ENCODE results near the gene VAPA.

Gene VAPA, protein sequence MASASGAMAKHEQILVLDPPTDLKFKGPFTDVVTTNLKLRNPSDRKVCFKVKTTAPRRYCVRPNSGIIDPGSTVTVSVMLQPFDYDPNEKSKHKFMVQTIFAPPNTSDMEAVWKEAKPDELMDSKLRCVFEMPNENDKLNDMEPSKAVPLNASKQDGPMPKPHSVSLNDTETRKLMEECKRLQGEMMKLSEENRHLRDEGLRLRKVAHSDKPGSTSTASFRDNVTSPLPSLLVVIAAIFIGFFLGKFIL

DNA sequence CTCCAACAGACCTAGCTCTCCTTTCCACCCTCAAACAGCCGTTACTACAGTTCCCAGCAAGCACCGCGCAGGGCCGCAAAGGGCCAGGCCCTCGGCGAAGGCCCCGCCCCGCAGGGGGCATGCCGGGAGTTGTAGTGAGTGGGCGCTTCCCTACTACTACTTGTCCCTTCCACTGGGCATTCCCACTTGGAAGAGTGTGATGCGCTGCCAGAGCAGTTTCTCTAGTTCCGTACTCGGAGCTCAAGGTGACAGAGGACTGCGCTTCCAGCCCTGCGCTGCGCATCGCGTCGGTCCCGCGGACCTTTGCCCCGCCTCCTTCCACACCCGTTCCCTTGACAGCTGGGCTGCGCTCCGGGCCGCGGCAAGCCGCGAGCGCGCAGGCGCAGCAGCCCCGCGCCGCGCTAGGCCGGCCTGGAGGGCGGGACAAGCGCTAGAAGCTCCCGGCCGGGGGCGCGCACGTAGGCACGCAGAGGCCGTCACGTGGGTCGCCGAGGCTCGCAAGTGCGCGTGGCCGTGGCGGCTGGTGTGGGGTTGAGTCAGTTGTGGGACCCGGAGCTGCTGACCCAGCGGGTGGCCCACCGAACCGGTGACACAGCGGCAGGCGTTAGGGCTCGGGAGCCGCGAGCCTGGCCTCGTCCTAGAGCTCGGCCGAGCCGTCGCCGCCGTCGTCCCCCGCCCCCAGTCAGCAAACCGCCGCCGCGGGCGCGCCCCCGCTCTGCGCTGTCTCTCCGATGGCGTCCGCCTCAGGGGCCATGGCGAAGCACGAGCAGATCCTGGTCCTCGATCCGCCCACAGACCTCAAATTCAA is at the start of gene VAPA:
Gene VAPA (plus strand): TSS at position 491 of the 808 bp plus-strand sequence. CDS start 241 bp downstream, at position 732.
- DNase-seq (ENCODE audit: low read depth) = peak; percentile 96
- H3K4me3 ChIP-seq (ENCODE audit: low read depth, low read length) = peak within 1 kb of the TSS; percentile 93
- TF ChIP-seq MYC (IDR thresholded peaks at IDR 0.05; ENCODE audit: low read depth, low read length) = peak; percentile 59; the same call in 1 of the 2 replicates
- TF ChIP-seq POLR2A (IDR thresholded peaks at IDR 0.05; ENCODE audit: extremely low read depth, insufficient read length) = peak; percentile 77
- TF ChIP-seq, protein P1, sequence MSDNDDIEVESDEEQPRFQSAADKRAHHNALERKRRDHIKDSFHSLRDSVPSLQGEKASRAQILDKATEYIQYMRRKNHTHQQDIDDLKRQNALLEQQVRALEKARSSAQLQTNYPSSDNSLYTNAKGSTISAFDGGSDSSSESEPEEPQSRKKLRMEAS (IDR thresholded peaks at IDR 0.05; ENCODE audit: low read depth, low read length) = peak; percentile 88
- TF ChIP-seq, protein P2, sequence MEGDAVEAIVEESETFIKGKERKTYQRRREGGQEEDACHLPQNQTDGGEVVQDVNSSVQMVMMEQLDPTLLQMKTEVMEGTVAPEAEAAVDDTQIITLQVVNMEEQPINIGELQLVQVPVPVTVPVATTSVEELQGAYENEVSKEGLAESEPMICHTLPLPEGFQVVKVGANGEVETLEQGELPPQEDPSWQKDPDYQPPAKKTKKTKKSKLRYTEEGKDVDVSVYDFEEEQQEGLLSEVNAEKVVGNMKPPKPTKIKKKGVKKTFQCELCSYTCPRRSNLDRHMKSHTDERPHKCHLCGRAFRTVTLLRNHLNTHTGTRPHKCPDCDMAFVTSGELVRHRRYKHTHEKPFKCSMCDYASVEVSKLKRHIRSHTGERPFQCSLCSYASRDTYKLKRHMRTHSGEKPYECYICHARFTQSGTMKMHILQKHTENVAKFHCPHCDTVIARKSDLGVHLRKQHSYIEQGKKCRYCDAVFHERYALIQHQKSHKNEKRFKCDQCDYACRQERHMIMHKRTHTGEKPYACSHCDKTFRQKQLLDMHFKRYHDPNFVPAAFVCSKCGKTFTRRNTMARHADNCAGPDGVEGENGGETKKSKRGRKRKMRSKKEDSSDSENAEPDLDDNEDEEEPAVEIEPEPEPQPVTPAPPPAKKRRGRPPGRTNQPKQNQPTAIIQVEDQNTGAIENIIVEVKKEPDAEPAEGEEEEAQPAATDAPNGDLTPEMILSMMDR (IDR thresholded peaks at IDR 0.05; ENCODE audit: low read depth, low read length) = no peak

DNA sequence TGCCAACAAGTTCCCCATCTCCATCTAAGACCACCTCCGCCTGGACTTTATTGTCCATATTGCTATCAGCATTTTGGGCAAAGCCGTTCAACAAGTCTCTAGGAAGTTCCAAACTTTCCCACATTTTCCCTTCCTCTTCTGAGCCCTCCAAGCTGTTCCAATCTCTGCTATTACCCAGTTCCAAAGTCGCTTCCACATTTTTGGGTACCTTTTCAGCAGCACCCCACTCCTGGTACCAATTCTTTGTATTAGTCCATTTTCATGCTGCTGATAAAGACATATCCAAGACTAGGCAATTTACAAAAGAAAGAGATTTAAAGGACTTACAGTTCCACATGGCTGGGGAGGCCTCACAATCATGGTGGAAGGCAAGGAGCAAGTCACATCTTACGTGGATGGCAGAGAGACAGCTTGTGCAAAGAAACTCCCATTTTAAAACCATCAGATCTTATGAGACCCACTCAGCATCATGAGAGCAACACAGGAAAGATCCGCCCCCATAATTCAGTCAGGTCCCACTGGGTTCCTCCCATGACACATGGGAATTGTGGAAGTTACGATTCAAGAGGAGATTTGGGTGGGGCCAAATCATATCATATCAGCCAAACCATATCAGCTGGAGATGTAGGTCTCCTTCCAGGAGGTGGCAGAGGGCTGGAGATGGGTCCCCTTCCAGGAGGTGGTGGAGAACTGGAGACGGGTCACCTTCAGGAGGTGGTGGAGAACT is 47.9 kb upstream of the VAPA start:
- TF ChIP-seq, protein P2 (IDR thresholded peaks at IDR 0.05; ENCODE audit: low read depth, low read length) = no peak
- no peak for TF ChIP-seq MYC (IDR thresholded peaks at IDR 0.05; ENCODE audit: low read depth, low read length)
- TF ChIP-seq, protein P1 (IDR thresholded peaks at IDR 0.05; ENCODE audit: low read depth, low read length) = no peak
- TF ChIP-seq POLR2A (IDR thresholded peaks at IDR 0.05; ENCODE audit: extremely low read depth, insufficient read length) = no peak
- DNase-seq (ENCODE audit: low read depth) = no peak
- no peak overlapping the region for H3K4me3 ChIP-seq (ENCODE audit: low read depth, low read length)

DNA sequence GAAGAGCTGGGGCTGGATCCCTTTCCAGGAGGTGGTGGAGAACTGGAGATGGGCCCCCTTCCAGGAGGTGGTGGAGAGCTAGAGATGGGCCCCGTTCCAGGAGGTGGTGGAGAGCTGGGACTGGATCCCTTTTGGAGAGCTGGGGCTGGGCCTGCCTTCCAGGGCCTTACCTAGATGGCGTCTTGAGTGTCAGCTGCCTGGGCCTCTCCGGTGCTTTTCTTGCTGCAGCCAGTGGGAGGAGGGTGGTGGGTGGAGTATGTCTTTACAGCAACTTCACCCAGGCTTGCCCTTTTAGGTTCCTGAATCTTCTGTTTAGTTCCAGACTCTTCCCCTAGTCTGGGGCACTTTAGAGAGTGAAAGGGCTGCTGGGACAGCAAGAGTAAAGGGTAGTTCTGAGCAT is 47.2 kb upstream of the VAPA start:
- H3K4me3 ChIP-seq (ENCODE audit: low read depth, low read length) = no peak overlapping the region
- DNase-seq (ENCODE audit: low read depth) = no peak
- no peak for TF ChIP-seq POLR2A (IDR thresholded peaks at IDR 0.05; ENCODE audit: extremely low read depth, insufficient read length)
- TF ChIP-seq, protein P1 (IDR thresholded peaks at IDR 0.05; ENCODE audit: low read depth, low read length) = no peak
- TF ChIP-seq MYC (IDR thresholded peaks at IDR 0.05; ENCODE audit: low read depth, low read length) = no peak
- TF ChIP-seq, protein P2 (IDR thresholded peaks at IDR 0.05; ENCODE audit: low read depth, low read length) = no peak

DNA sequence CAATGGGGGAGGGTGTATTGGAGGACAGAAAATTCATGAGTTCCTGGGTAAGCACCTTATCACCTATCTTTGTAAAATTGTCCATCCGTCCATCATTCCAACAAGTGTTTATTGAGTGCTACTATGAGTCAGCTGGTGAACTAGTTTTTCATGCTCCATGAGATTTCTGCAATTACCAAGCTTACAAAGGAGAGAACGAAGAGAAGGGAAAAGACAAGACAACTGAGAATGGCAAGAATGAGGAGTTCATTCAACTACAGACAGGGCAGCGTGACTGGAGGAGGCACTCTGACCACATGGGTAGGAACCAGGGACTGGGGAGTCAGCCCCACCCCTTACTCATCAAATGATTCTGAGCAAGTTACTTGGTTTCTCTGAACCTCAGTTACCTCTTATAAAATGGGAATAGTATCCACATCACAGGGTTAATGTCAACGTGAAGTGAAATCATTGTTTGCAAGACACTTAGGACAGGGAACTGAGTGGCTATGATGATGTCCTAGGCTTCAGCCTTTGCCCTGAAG is 46.7 kb upstream of the VAPA start:
- TF ChIP-seq, protein P1 (IDR thresholded peaks at IDR 0.05; ENCODE audit: low read depth, low read length) = no peak
- TF ChIP-seq, protein P2 (IDR thresholded peaks at IDR 0.05; ENCODE audit: low read depth, low read length) = no peak
- TF ChIP-seq MYC (IDR thresholded peaks at IDR 0.05; ENCODE audit: low read depth, low read length) (no peak), POLR2A (IDR thresholded peaks at IDR 0.05; ENCODE audit: extremely low read depth, insufficient read length) (no peak)
- no peak overlapping the region for H3K4me3 ChIP-seq (ENCODE audit: low read depth, low read length)
- DNase-seq (ENCODE audit: low read depth) = no peak

All from NB4 (cell line).